Activated naive CD4-positive, alpha-beta T cell (primary cell): ENCODE results near the gene CPNE4.
"Not testable (repeated sequence)": the region's sequence is repeated elsewhere in the genome, so short reads cannot be mapped to it uniquely, and the experiment has no call there.

Experiments used
- DNase-seq, 4 experiments: peaks; one replicate each; lab custom pipeline; 2025; lab: John Stamatoyannopoulos, UW

CPNE4 gene

GRCh38 chr3:131535596-131535995, 499.2 kb downstream of the CPNE4 start:
- no peak for DNase-seq

GRCh38 chr3:131535131-131535530, 499.7 kb downstream of the CPNE4 start:
- DNase-seq, result no peak

- DNase-seq, result no peak
These were observed 502.2 kb downstream of the CPNE4 start for GRCh38 chr3:131532645-131533044.

GRCh38 chr3:131530843-131531242, 504.0 kb downstream of the CPNE4 start:
- no peak for DNase-seq

GRCh38 chr3:131530388-131530787, 504.4 kb downstream of the CPNE4 start:
- DNase-seq, result no peak

GRCh38 chr3:131526801-131527347, 507.9 kb downstream of the CPNE4 start:
- no peak for DNase-seq

GRCh38 chr3:131518680-131519079, 516.1 kb downstream of the CPNE4 start:
- no peak for DNase-seq

GRCh38 chr3:131505421-131505820, 529.4 kb downstream of the CPNE4 start:
- no peak for DNase-seq

- no peak for DNase-seq
These were observed 531.5 kb downstream of the CPNE4 start for GRCh38 chr3:131503320-131503635.

- DNase-seq, result peak; percentile 66 to 73 (median 70)
These were observed 532.1 kb downstream of the CPNE4 start, which contains the start of gene MRPL3 for GRCh38 chr3:131502530-131503319. TSS of gene MRPL3 (minus strand) at chr3:131502971. CDS start at chr3:131502821, 150 bp downstream.

- no peak for DNase-seq
These were observed 532.9 kb downstream of the CPNE4 start for GRCh38 chr3:131501949-131502348.

GRCh38 chr3:131494706-131495105, 540.1 kb downstream of the CPNE4 start:
- no peak for DNase-seq

GRCh38 chr3:131491775-131492174, 543.0 kb downstream of the CPNE4 start:
- no peak for DNase-seq

- no peak for DNase-seq
These were observed 543.7 kb downstream of the CPNE4 start for GRCh38 chr3:131491084-131491483.

GRCh38 chr3:131486545-131486944, 548.3 kb downstream of the CPNE4 start:
- not testable (repeated sequence) for DNase-seq

GRCh38 chr3:131485119-131485518, 549.7 kb downstream of the CPNE4 start:
- no peak for DNase-seq

- no peak for DNase-seq
These were observed 550.2 kb downstream of the CPNE4 start for GRCh38 chr3:131484496-131485111.
